Subcutaneous adipose tissue (tissue), 4 donors: ENCODE results near the gene SEMA3C. TPM values are rescaled to one million over a fixed set of nuclear protein-coding genes. Genes with fewer than 3 reads are reported as not detected.

Source experiments
- total RNA-seq, 4 donors: library from RNA; depleted of rRNA; stranded (reverse); fragments of >200 nt; gene quantifications; one replicate each; pipeline ENCODE4 v1.1.0, GENCODE V29; 2016
- TF ChIP-seq, protein P1 (sequence below): fragments of 450-650 bp; IDR thresholded peaks from one replicate; pipeline ENCODE4 v1.5.1; 2016; ENCODE audit warnings: low read depth, mild to moderate bottlenecking, control low read depth, antibody characterized with exemption, moderate library complexity

SEMA3C gene
- total RNA-seq, 4 donors from 2014 or later = 57.3 to 174 (median 96.9) TPM

DNA sequence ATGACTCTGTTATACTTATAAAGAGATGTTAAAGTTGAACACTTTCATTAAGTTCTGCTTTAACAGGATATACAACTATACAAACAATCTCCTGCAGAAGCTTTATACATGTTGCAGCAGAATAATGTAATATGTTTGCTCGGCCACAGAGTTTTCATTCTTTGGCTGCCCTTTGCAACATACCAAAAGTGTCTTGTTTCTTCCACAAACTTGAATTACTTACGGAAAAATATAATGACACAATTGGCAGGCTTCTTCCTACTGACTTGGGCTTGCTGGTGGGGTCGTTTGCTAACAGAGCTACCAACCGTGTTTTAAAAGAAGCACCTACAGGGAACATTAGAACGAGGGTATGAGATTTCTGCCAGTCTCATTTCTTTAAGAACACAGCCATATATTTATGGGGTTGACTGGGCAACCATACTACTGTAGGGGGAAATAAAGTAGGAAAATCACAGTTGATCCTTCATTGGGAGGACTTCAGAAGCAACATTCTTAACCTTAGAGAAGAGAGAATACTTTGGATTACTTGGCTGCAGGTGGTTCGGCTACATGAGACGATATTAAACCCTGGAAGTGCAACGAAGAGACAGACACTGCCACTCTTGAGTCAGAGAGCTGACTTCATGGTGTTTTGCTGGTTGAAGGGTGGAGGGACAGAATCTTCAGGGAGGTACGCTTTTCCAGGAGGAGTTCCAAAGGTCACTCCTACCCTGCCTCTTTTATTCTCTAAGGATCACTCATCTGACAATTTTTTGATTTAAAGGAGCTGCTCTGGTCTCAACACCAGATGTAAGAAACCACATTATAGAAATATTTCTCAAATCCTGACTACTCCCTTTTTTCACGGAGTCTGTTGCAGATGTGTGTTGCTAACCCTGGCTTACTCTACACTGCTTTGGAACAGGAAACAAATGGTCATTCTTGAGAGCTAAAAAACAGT lies 123.9 kb downstream of the SEMA3C start:
- TF ChIP-seq, protein P1, sequence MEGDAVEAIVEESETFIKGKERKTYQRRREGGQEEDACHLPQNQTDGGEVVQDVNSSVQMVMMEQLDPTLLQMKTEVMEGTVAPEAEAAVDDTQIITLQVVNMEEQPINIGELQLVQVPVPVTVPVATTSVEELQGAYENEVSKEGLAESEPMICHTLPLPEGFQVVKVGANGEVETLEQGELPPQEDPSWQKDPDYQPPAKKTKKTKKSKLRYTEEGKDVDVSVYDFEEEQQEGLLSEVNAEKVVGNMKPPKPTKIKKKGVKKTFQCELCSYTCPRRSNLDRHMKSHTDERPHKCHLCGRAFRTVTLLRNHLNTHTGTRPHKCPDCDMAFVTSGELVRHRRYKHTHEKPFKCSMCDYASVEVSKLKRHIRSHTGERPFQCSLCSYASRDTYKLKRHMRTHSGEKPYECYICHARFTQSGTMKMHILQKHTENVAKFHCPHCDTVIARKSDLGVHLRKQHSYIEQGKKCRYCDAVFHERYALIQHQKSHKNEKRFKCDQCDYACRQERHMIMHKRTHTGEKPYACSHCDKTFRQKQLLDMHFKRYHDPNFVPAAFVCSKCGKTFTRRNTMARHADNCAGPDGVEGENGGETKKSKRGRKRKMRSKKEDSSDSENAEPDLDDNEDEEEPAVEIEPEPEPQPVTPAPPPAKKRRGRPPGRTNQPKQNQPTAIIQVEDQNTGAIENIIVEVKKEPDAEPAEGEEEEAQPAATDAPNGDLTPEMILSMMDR = no peak

- TF ChIP-seq, protein P1 = no peak
These were observed 127.3 kb downstream of the SEMA3C start for GRCh38 chr7:80791509-80791929.

DNA sequence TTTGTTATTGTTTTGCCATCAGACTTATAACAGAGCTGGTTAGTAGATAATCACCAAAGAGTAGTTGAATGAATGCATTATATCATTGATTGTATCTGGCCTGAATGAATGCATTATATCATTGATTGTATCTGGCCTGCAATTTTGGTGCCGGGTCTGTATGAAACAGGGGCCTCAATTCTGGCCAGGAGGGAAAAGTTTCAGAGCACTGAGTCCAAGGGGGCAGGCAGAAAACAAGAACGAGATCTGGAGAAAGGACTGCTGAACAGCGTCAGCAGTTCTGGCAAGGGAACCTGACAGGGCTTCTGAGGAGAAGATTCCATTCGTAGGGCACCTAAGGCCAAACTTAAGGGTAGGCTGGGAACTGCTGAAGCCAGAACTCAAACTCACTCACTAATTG lies 128.0 kb downstream of the SEMA3C start:
- TF ChIP-seq, protein P1 = no peak

- TF ChIP-seq, protein P1 = no peak
These were observed 131.1 kb downstream of the SEMA3C start for GRCh38 chr7:80787721-80788120.

DNA sequence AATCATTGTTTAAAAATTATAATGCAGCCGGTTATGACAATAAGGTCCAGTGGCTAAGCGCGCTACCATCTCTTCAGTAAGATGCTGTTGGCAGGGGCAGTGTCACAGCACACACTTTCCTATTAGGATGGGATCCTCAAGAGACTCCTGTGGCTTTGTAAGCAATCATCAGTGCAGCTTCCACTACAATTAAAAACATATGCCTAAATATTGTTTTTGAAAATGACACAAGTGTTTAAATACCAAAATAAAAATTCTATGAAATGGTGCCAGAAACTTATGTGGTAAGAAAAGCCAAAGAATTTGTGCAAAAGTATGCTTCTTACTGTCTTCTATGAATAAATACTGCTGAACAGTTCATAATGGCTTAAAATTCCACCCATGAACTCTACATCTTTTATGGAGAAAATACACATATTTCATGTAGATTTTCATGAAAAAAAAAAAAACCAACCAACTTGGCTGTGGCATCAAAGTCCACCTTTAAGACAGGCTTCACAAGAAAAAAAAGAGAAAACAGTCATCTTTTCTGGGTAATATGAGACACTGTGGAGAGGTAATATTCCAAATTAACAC lies 132.8 kb downstream of the SEMA3C start:
- TF ChIP-seq, protein P1 = no peak

DNA sequence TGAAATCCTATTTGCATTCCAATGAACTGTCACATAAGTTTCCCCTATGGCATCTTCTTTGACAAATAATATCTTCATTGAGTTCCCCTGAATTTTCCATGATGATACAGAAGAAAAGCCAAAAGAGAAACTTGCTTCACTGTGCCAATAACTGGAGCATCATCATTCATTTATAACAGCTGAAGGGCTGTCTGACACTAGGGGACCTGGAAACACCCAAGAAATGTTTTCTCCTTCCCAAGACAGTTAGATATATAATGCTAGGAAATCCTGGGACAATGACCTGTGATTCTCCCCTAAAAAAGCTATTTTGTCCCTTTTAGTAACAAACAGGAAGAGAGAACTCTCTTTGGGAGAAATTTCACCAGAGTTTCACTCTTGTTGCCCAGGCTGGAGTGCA lies 133.6 kb downstream of the SEMA3C start:
- TF ChIP-seq, protein P1 = no peak

DNA sequence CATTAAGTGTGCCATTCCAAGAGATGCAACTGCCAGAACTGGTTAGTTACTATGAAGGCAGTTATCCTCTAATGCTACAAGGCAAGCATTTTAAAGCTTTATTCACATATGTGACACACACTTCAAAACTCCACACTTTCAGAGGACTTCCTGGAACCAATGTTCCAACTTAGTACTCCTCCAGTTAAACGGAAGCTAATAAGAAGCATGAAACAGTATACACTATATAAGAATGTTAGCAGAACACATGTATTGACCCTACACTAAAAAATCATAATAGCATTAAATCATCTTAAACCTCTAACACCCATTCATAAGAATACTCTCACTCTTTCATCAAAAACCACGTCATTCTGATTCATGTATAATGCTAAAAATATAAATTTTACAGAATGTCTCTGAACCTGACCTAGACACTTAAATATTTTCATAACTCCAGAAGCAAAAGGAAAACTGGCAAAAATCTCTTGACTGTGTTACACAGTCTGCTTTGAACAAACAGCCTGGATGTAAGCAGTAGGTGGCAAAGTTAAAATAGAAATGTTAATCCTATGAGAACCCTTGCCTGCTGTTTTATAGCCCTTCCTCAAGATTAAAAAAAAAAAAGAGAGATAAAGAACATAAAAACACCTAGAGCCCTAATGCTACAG lies 135.0 kb downstream of the SEMA3C start:
- TF ChIP-seq, protein P1 = no peak
